A549 (cell line): ENCODE measurements around the gene PEX11B.

Experiments
- NFE2L2 ChIP-seq: fragments of 150-350 bp; conservative IDR thresholded peaks from 2 replicates; pipeline ENCODE4 v1.6.1; 2014; ENCODE audit warnings: low read length
- RNF2 ChIP-seq: fragments of 200-600 bp; sonication (generic); IDR thresholded peaks from 2 replicates; pipeline ENCODE4 v1.6.1; 2016; ENCODE audit warnings: low read depth, mild to moderate bottlenecking, antibody characterized with exemption, moderate library complexity, borderline replicate concordance
- TF ChIP-seq, protein P1 (sequence below): fragments of >200 bp; sonication (Bioruptor Twin); formaldehyde crosslinking; IDR thresholded peaks from 3 replicates; pipeline ENCODE4 v1.5.1; 2016

GRCh38 chr1:145887631-145888030, 30.9 kb downstream of the PEX11B start:
- no peak for TF ChIP-seq NFE2L2
- TF ChIP-seq RNF2: no peak
- TF ChIP-seq, protein P1, sequence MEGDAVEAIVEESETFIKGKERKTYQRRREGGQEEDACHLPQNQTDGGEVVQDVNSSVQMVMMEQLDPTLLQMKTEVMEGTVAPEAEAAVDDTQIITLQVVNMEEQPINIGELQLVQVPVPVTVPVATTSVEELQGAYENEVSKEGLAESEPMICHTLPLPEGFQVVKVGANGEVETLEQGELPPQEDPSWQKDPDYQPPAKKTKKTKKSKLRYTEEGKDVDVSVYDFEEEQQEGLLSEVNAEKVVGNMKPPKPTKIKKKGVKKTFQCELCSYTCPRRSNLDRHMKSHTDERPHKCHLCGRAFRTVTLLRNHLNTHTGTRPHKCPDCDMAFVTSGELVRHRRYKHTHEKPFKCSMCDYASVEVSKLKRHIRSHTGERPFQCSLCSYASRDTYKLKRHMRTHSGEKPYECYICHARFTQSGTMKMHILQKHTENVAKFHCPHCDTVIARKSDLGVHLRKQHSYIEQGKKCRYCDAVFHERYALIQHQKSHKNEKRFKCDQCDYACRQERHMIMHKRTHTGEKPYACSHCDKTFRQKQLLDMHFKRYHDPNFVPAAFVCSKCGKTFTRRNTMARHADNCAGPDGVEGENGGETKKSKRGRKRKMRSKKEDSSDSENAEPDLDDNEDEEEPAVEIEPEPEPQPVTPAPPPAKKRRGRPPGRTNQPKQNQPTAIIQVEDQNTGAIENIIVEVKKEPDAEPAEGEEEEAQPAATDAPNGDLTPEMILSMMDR: no peak
